Loucy (cell line): ENCODE results near the gene ENPP3.
"Not testable (repeated sequence)": the region's sequence is repeated elsewhere in the genome, so short reads cannot be mapped to it uniquely, and the experiment has no call there.

Experiments
- H2AFZ ChIP-seq: fragments of 200-600 bp; sonication (generic); 2 replicates; pipeline ENCODE4 v1.6.0; 2016; ENCODE audit warnings: antibody characterized with exemption, mild to moderate bottlenecking, low read length, moderate library complexity
- H3F3A ChIP-seq: fragments of 200-600 bp; 2 replicates; pipeline ENCODE4 v1.6.0; 2016; ENCODE audit warnings: antibody characterized with exemption, low read depth, mild to moderate bottlenecking
- H3K27me3 ChIP-seq: fragments of 200-600 bp; sonication (generic); 2 replicates; pipeline ENCODE4 v1.6.1; 2014; ENCODE audit warnings: low read length, mild to moderate bottlenecking; ENCODE audit not compliant: insufficient read depth, poor library complexity, severe bottlenecking
- H3K36me3 ChIP-seq: fragments of 200-600 bp; sonication (generic); 2 replicates; pipeline ENCODE4 v1.6.1; 2016; ENCODE audit warnings: low read length; ENCODE audit not compliant: insufficient read depth
- H3K4me1 ChIP-seq: fragments of 200-600 bp; sonication (generic); 2 replicates; pipeline ENCODE4 v1.5.1; 2014; ENCODE audit warnings: low read length, mild to moderate bottlenecking; ENCODE audit not compliant: insufficient read depth, poor library complexity, severe bottlenecking
- H3K4me2 ChIP-seq: fragments of 200-600 bp; sonication (generic); 2 replicates; pipeline ENCODE4 v1.6.0; 2014; ENCODE audit warnings: antibody characterized with exemption, low read length, low read depth, mild to moderate bottlenecking; ENCODE audit not compliant: poor library complexity, severe bottlenecking
- H3K4me3 ChIP-seq: fragments of 200-600 bp; sonication (generic); 2 replicates; pipeline ENCODE4 v1.5.1; 2014; ENCODE audit warnings: low read length, mild to moderate bottlenecking, mixed read lengths; ENCODE audit not compliant: poor library complexity, severe bottlenecking
- H3K79me2 ChIP-seq: fragments of 200-600 bp; sonication (generic); 2 replicates; pipeline ENCODE4 v1.6.1; 2014; ENCODE audit warnings: low read length; ENCODE audit not compliant: insufficient read depth
- H3K9ac ChIP-seq: fragments of 200-600 bp; sonication (generic); 2 replicates; pipeline ENCODE4 v1.6.0; 2014; ENCODE audit warnings: mild to moderate bottlenecking, low read depth, low read length, moderate library complexity; ENCODE audit not compliant: poor library complexity, severe bottlenecking
- H3K9me2 ChIP-seq: fragments of 200-600 bp; sonication (generic); replicated peaks from 2 replicates; pipeline ENCODE4 v1.6.1; 2016; ENCODE audit warnings: low read depth, low read length, mixed read lengths
- H3K9me3 ChIP-seq: fragments of 200-600 bp; sonication (generic); 2 replicates; pipeline ENCODE4 v1.6.1; 2014; ENCODE audit warnings: mild to moderate bottlenecking, antibody characterized with exemption, low read length, low read depth; ENCODE audit not compliant: insufficient read depth
- H4K20me1 ChIP-seq: fragments of 200-600 bp; sonication (generic); 2 replicates; pipeline ENCODE4 v1.6.0; 2014; ENCODE audit warnings: antibody characterized with exemption, low read length, mild to moderate bottlenecking; ENCODE audit not compliant: insufficient read depth, poor library complexity, severe bottlenecking
- CTCF ChIP-seq: fragments of 200-600 bp; sonication (generic); conservative IDR thresholded peaks from 2 replicates; pipeline ENCODE4 v1.5.1; 2014; ENCODE audit warnings: mild to moderate bottlenecking, antibody characterized with exemption, low read length
- EZH2phosphoT487 ChIP-seq: fragments of 200-600 bp; IDR thresholded peaks from 2 replicates; pipeline ENCODE4 v1.6.1; 2018; ENCODE audit warnings: antibody characterized with exemption, mild to moderate bottlenecking, moderate library complexity, borderline replicate concordance

Gene ENPP3

GRCh38 chr6:131747821-131748353 lies 110.8 kb downstream of the ENPP3 start:
- H3K27me3 ChIP-seq: no peaks in the 10 kb centered on the region
- no peaks in the 10 kb centered on the region for H4K20me1 ChIP-seq
- H3K36me3 ChIP-seq: no peaks in the 10 kb centered on the region
- TF ChIP-seq CTCF (no peak), EZH2phosphoT487 (no peak)
- no peak overlapping the region for H3K9ac ChIP-seq
- H3K4me3 ChIP-seq: no peak overlapping the region
- no peaks in the 10 kb centered on the region for H3K79me2 ChIP-seq
- H3K9me2 ChIP-seq: no peaks in the 10 kb centered on the region
- H3K4me2 ChIP-seq: no peak overlapping the region
- H3F3A ChIP-seq: no peaks in the 10 kb centered on the region
- no peaks in the 10 kb centered on the region for H3K4me1 ChIP-seq
- H2AFZ ChIP-seq: no peak overlapping the region
- no peaks in the 10 kb centered on the region for H3K9me3 ChIP-seq

GRCh38 chr6:131749023-131749422 lies 111.9 kb downstream of the ENPP3 start:
- Histone ChIP-seq H3K27me3 (peaks cover 4% of the 10 kb centered on the region), H3K4me3 (no peak overlapping the region), H3K4me2 (no peak overlapping the region), H3F3A (no peaks in the 10 kb centered on the region), H2AFZ (no peak overlapping the region), H3K4me1 (no peaks in the 10 kb centered on the region), H3K9me3 (no peaks in the 10 kb centered on the region), H3K79me2 (no peaks in the 10 kb centered on the region), H3K9me2 (no peaks in the 10 kb centered on the region), H4K20me1 (no peaks in the 10 kb centered on the region), H3K9ac (no peak overlapping the region), H3K36me3 (no peaks in the 10 kb centered on the region)
- TF ChIP-seq EZH2phosphoT487 (no peak), CTCF (no peak)

- H4K20me1 ChIP-seq, H3K27me3 ChIP-seq, H3K4me1 ChIP-seq, H3F3A ChIP-seq, H2AFZ ChIP-seq, H3K9me3 ChIP-seq, H3K4me3 ChIP-seq, H3K9ac ChIP-seq, H3K9me2 ChIP-seq, H3K4me2 ChIP-seq, H3K36me3 ChIP-seq, H3K79me2 ChIP-seq: not testable (repeated sequence)
These were observed 114.1 kb downstream of the ENPP3 start for GRCh38 chr6:131751012-131751715.

- Histone ChIP-seq H3K27me3 (peaks cover 8% of the 10 kb centered on the region), H3K9ac (no peak overlapping the region), H3K9me3 (no peaks in the 10 kb centered on the region), H3K4me3 (no peak overlapping the region), H3F3A (no peaks in the 10 kb centered on the region), H3K4me2 (no peak overlapping the region), H4K20me1 (no peaks in the 10 kb centered on the region), H3K79me2 (no peaks in the 10 kb centered on the region), H2AFZ (no peak overlapping the region), H3K9me2 (no peaks in the 10 kb centered on the region), H3K36me3 (no peaks in the 10 kb centered on the region), H3K4me1 (no peaks in the 10 kb centered on the region)
- TF ChIP-seq CTCF (no peak), EZH2phosphoT487 (no peak)
These were observed 117.0 kb downstream of the ENPP3 start for GRCh38 chr6:131754088-131754487.
